HG02840 (cell line): Measurements from ENCODE around the gene ROS1.
"Not testable (repeated sequence)": the region's sequence is repeated elsewhere in the genome, so short reads cannot be mapped to it uniquely, and the experiment has no call there.

Experiments
- ATAC-seq: cut with Tn5 transposase; IDR thresholded peaks from one replicate; pipeline ENCODE4 v1.9.1; 2021; ENCODE audit warnings: mild to moderate bottlenecking, moderate library complexity, moderate number of reproducible peaks; ENCODE audit not compliant: unreplicated experiment, low FRiP score

ROS1 gene

GRCh38 chr6:117425431-117426153, at the start of gene ROS1:
ROS1 (minus strand) TSS chr6:117425942; CDS start chr6:117425656, 286 bp downstream.
- ATAC-seq = no peak

GRCh38 chr6:117473401-117473800, 47.7 kb upstream of the ROS1 start:
- ATAC-seq = no peak

DNA sequence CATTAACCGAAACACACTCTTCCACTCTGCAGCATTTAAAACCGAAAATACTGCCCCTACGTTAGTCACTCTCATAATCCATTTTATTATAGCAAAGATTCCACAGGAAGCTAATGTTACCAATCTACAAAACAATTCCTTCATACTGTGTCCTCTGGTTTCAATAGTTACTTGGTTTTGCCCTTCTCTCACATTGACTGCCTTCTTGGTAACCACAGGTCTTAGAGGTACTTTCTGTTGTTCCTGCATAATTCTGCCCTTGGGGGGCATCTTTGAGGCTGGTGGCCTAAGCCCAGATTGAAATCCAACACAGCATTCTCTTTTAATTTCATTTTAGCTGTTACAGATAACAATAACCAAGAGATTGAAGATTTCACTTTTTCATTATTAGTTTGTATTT, 46.9 kb upstream of the ROS1 start:
- ATAC-seq = no peak

- no peak for ATAC-seq
Observed at GRCh38 chr6:117469791-117470190, 44.0 kb upstream of the ROS1 start.

- ATAC-seq = no peak
Observed at GRCh38 chr6:117469356-117469755, 43.6 kb upstream of the ROS1 start.

GRCh38 chr6:117468527-117468926, 42.8 kb upstream of the ROS1 start:
- not testable (repeated sequence) for ATAC-seq

DNA sequence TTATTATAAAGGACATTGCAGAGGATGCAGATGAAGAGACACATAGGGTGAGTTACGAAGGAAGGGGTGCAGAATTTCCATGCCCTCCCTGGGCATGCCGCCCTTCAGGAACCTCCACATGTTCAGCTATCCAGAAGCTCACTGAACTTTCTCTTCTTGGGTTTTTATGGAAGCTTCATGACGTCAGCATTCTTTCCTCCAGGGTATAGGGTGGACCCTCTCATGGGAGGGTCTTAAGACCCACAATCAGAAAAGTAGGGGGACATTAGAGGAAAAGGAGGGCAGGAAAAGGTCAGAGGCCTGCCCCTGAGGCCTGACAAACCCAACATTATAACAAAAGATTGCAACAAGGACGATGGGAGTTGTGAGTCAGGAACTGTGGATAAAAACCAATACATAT, 42.1 kb upstream of the ROS1 start:
- ATAC-seq = no peak

GRCh38 chr6:117465691-117466090, 39.9 kb upstream of the ROS1 start:
- no peak for ATAC-seq

GRCh38 chr6:117464700-117465099, 39.0 kb upstream of the ROS1 start:
- no peak for ATAC-seq

DNA sequence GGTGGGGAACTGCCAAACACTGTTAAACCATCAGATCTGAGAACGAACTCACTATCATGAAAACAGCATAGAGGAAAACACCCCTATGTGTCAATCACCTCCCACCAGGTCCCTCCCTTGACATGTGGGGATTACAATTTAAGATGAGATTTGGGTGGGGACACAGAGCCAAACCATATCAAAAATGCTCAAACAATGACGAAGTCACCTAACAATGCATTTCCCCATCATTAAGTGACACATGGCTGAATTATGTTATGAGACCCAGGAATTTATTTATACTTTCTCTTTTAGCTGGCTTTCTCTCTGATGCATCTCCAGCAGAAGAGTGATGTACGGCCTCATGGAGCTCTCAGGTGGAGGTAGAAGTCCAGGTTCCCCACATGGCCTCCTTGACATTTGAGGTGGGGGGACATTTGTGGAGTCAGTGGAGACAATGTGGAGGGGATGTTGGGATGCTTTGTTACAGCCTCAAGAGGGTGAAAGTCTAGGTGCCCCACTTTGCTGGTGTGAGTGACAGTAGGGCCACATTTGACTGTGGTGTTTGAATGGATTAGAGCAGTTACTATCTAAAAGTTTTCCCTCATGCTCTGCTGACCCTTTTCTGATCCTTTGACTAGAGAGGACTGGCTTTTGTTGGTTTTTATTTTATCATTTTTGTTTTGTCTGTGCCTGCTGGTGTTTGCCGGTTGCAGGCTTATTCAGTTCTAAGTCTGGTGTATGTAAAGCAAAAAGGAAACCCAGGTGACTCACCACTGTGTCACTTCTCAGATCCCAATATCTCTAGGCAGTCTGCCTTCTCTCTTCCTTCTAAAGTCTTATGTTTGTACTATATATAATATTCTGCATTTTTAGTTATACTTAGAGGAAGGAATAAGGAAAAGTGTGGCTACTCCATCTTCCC, 38.3 kb upstream of the ROS1 start:
- ATAC-seq = no peak

DNA sequence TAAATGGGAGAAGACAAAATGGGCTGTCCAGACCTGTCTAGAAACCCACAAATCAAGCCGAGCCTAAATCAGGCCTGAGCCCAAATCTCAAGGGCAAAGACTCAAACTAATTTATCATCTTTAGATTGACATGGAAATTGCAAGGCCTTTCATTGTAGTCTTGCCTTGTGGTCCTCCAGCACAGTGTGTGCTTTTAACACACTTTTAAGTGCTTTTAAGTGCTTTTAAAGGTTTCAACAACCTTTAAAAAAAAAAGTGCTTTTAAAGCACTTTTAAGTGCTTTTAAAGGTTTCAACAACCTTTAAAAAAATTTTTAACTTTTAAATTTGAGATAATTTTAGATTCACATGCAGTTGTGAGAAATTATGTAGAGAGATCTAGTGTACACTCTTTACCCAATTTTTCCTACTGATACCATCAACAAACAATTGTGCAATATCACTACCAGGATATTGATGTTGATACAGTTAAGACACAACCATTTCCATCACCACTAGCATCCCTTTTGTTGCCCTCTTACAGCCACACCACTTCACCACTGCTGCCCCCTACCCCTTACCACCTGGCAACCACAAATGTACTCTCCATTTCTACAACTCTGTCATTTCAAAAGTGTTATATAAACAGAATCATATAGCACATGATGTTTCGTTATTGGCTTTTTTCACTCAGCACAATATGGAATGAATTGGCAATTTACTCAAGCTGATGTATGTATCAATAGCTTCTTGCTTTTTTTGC, 33.6 kb upstream of the ROS1 start:
- ATAC-seq = no peak

DNA sequence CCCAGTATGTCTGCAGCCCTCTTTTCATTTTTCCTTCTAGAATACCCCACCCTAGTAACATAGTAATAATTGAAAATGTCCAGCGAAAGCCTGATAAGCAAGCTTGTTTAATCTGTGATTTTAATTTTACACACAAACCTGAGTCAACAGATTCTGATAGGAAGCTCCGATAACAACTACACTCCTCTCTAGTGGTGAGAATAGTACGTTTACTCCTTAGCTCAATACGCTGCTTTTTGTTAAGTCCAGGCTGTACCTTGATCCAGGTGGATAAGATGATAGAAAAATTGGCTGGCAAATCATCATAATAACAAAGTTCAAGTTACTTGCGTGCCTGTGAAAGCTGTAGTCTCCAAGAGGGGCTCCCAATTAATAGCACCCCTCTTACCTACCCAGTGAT, 31.3 kb upstream of the ROS1 start:
- ATAC-seq = no peak

GRCh38 chr6:117456250-117456649, 30.5 kb upstream of the ROS1 start:
- no peak for ATAC-seq

DNA sequence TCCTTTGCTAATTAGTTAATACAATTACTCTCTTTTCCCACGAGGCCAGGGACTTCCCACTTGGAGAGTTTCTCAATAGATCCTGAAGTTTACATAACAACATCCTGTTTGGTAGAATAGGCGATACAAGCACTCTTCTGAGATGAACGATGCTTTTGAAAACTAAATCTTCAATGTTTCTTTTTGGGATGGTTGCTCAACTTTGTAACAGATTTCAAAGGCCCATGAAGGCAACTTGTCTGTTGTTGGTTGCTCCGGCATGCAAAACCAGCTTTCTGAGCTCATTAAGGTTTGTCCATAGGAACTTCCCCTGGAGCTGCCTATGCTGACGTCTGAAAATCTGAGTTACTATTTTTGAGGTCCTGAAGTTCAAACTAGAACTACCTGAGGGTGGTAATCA, 25.9 kb upstream of the ROS1 start:
- no peak for ATAC-seq

- no peak for ATAC-seq
Observed at GRCh38 chr6:117449549-117450439, 24.1 kb upstream of the ROS1 start.

DNA sequence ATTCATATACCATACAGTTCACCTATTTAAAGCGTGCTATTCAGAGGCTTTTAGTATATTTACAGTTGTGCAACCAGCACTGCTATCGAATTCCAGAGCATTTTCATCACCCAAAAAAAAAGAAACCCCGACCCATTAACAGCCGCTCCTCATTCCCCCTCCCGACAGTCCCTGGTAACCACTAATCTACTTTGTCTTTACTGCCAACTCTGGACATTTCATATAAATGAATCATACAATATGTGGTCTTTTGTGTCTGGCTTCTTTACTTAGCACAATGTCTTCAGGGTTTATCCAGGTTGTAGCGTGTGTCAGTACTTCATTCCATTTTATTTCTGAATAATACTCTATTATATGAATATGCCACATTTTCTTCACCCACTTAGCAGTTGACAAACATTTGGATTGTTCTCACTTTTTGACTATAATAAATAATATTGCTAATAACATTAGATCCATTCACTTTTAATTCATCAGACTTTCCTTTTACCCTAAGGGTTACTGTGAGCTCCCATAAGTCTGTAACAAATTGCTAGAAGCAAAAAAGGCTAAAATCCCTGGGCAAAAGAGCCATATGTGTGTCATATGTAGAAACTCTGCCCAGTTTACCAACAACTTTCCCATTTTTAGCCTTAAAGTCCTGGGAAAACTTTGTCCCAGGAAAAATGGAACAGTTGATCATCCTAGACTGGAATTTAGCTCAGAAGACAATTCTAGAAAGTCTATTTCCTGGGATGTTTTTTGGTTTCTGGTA, 23.2 kb upstream of the ROS1 start:
- no peak for ATAC-seq

DNA sequence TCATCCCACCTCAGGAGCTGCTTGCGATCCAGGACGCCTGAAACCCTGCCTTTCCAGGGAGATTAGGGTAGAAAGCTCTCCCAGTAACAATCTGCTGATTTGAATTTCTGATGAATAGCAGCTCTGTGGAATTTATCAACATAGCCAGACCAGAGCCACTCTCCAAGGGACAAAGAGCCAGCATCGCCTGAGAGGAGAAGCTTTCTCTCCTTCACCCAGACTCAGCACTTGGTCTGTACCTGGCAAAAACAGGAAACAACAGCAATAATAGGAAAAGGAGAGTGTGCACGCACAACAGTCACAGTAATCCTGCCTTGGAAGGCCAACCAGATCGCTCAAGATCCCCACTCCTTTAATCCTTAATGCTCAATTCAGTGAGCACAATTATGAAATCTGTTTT, 22.3 kb upstream of the ROS1 start:
- no peak for ATAC-seq

DNA sequence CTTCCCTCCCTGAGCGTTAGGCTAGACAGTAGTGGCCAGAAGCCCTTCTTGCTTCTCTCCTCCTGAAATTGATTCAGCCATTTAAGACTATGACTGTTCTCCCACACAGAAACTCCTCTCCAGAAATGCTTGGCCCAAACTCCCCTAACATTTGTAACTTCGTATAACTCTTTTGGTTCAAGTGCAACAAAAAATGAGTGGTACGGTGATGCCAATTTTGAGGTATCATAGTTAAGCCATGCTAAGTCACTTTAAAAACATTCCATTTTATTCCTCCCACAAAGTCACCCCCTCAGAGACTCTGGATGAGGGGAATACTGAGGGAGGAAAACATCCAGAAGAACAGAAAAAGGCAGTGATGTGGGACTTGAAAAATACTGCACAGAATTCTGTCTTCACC, 21.1 kb upstream of the ROS1 start:
- ATAC-seq = no peak

GRCh38 chr6:117444600-117444999, 18.9 kb upstream of the ROS1 start:
- ATAC-seq = no peak
